Mesenchymal stem cell (in vitro differentiated cells and primary cell): ENCODE data around the gene CPT1C.

Experiments
- DNase-seq: peaks from one replicate; pipeline ENCODE4 v3.0.0-alpha.2; 2013
- H2AFZ ChIP-seq: one replicate; pipeline ENCODE4 v1.6.1; 2013; ENCODE audit warnings: low read depth, mild to moderate bottlenecking, control low read depth, inconsistent platforms, low read length, moderate library complexity
- H2AK5ac ChIP-seq: 2 replicates; pipeline ENCODE4 v1.6.1; 2013; ENCODE audit warnings: low read length, moderate library complexity, mild to moderate bottlenecking, inconsistent platforms; ENCODE audit not compliant: severe bottlenecking
- H2BK120ac ChIP-seq: one replicate; pipeline ENCODE4 v1.6.1; 2013; ENCODE audit warnings: low read depth, mild to moderate bottlenecking, inconsistent platforms, low read length, moderate library complexity
- H2BK12ac ChIP-seq, 2 experiments: one replicate each; pipeline ENCODE4 v1.6.1; 2013; ENCODE audit warnings: inconsistent platforms in 2 of 2, low read length in 2 of 2, mild to moderate bottlenecking in 2 of 2, moderate library complexity in 2 of 2, control low read depth in 1 of 2
- H2BK15ac ChIP-seq: one replicate; pipeline ENCODE4 v1.6.1; 2013; ENCODE audit warnings: mild to moderate bottlenecking, low read depth, inconsistent platforms; ENCODE audit not compliant: poor library complexity, severe bottlenecking
- H2BK5ac ChIP-seq: 2 replicates; pipeline ENCODE4 v1.6.1; 2013; ENCODE audit warnings: low read depth, mild to moderate bottlenecking, low read length, control low read depth, inconsistent platforms; ENCODE audit not compliant: poor library complexity, severe bottlenecking
- H3K14ac ChIP-seq, 2 experiments: one replicate each; pipeline ENCODE4 v1.6.1; 2013; ENCODE audit warnings: inconsistent platforms in 2 of 2, low read length in 2 of 2, control low read depth in 1 of 2, mild to moderate bottlenecking in 1 of 2, moderate library complexity in 1 of 2
- H3K18ac ChIP-seq, 2 experiments: one replicate each; pipeline ENCODE4 v1.6.1; 2013; ENCODE audit warnings: inconsistent platforms in 2 of 2, low read length in 2 of 2, control low read depth in 1 of 2, low read depth in 1 of 2, mild to moderate bottlenecking in 1 of 2
- H3K23ac ChIP-seq, 2 experiments: one replicate each; pipeline ENCODE4 v1.6.1; 2013; ENCODE audit warnings: inconsistent platforms in 2 of 2, low read length in 2 of 2, mild to moderate bottlenecking in 2 of 2, moderate library complexity in 2 of 2, control low read depth in 1 of 2
- H3K27ac ChIP-seq: 2 replicates; pipeline ENCODE4 v1.5.1; 2013; ENCODE audit warnings: mild to moderate bottlenecking, moderate library complexity, low read length, control low read depth, inconsistent platforms; ENCODE audit not compliant: poor library complexity, severe bottlenecking
- H3K27me3 ChIP-seq, 2 experiments: 2 replicates each; pipeline versions ENCODE4 v1.6.1 to v1.7.0; 2013; ENCODE audit warnings: low read length in 2 of 2, mild to moderate bottlenecking in 2 of 2, moderate library complexity in 2 of 2, control low read depth in 1 of 2, inconsistent platforms in 1 of 2; ENCODE audit not compliant: control insufficient read depth in 1 of 2, insufficient read depth in 1 of 2
- H3K36me3 ChIP-seq, 2 experiments: 2 replicates each; pipeline versions ENCODE4 v1.6.1 to v1.7.0; 2013; ENCODE audit warnings: low read length in 2 of 2, control low read depth in 1 of 2, inconsistent platforms in 1 of 2, low read depth in 1 of 2, mild to moderate bottlenecking in 1 of 2; ENCODE audit not compliant: insufficient read depth in 2 of 2, control insufficient read depth in 1 of 2
- H3K4ac ChIP-seq, 2 experiments: one replicate each; pipeline ENCODE4 v1.6.1; 2013; ENCODE audit warnings: inconsistent platforms in 2 of 2, low read length in 2 of 2, mild to moderate bottlenecking in 2 of 2, moderate library complexity in 2 of 2, control low read depth in 1 of 2, low read depth in 1 of 2
- H3K4me1 ChIP-seq: 2 replicates; pipeline ENCODE4 v1.6.1; 2013; ENCODE audit warnings: low read depth, low read length, control low read depth; ENCODE audit not compliant: control insufficient read depth, insufficient read depth
- H3K4me2 ChIP-seq: 2 replicates; pipeline ENCODE4 v1.6.1; 2013; ENCODE audit warnings: low read length, mild to moderate bottlenecking, inconsistent platforms; ENCODE audit not compliant: poor library complexity, severe bottlenecking
- H3K4me3 ChIP-seq, 2 experiments: 2 replicates each; pipeline versions ENCODE4 v1.5.1 to v1.7.0; 2013; ENCODE audit warnings: low read length in 2 of 2, mild to moderate bottlenecking in 2 of 2, control low read depth in 1 of 2, low read depth in 1 of 2; ENCODE audit not compliant: insufficient read depth in 1 of 2
- H3K79me1 ChIP-seq: replicated peaks from 2 replicates; pipeline ENCODE4 v1.6.1; 2013; ENCODE audit warnings: mild to moderate bottlenecking, control low read depth, low read length, inconsistent platforms; ENCODE audit not compliant: poor library complexity, severe bottlenecking
- H3K9ac ChIP-seq: 2 replicates; pipeline ENCODE4 v1.7.0; 2013; ENCODE audit warnings: mild to moderate bottlenecking, low read length, moderate library complexity
- H3K9me3 ChIP-seq: 2 replicates; pipeline ENCODE4 v1.7.0; 2013; ENCODE audit warnings: mild to moderate bottlenecking, low read length; ENCODE audit not compliant: control insufficient read depth
- H4K8ac ChIP-seq: one replicate; pipeline ENCODE4 v1.6.1; 2013; ENCODE audit warnings: inconsistent platforms, mild to moderate bottlenecking, low read length, moderate library complexity
- H4K91ac ChIP-seq: one replicate; pipeline ENCODE4 v1.6.1; 2013; ENCODE audit warnings: mild to moderate bottlenecking, low read length, inconsistent platforms
- WGBS: methylation state at CpG from one replicate; pipeline ENCODE4 v1.1.7; 2013; ENCODE audit warnings: mixed read lengths; 5-methylcytosine and 5-hydroxymethylcytosine counted together

CPT1C gene

GRCh38 chr19:49672131-49672919, 18.6 kb upstream of the CPT1C start:
- H3K23ac ChIP-seq = no peak overlapping the region
- peak overlapping the region in 1 of 2 experiments; percentile 83 for H3K4ac ChIP-seq
- H4K91ac ChIP-seq = peak overlapping the region; percentile 61
- H2BK12ac ChIP-seq = no peak overlapping the region
- no peak overlapping the region for H2BK5ac ChIP-seq
- no peaks in the 10 kb centered on the region for H3K9me3 ChIP-seq
- H4K8ac ChIP-seq = peak overlapping the region; percentile 95
- 29% methylated on average over 27 of the region's 28 CpGs for WGBS
- H3K36me3 ChIP-seq = peaks cover 17 to 27% of the 10 kb centered on the region in 2 experiments
- peak overlapping the region; percentile 63 for H2BK15ac ChIP-seq
- H3K27ac ChIP-seq = no peak overlapping the region
- peaks cover 9% of the 10 kb centered on the region for H3K4me1 ChIP-seq
- peak overlapping the region in 1 of 2 experiments; percentile 81 for H3K18ac ChIP-seq
- peak; percentile 79 for DNase-seq
- no peak overlapping the region for H2BK120ac ChIP-seq
- peak overlapping the region; percentile 73 for H3K9ac ChIP-seq
- H3K79me1 ChIP-seq = peaks cover 19% of the 10 kb centered on the region
- peak overlapping the region; percentile 67 for H3K4me2 ChIP-seq
- no peak overlapping the region for H2AK5ac ChIP-seq
- no peak overlapping the region for H3K4me3 ChIP-seq
- H3K14ac ChIP-seq = no peak overlapping the region
- H3K27me3 ChIP-seq = no peaks in the 10 kb centered on the region
- H2AFZ ChIP-seq = no peak overlapping the region

- Histone ChIP-seq H3K4me2 (peak overlapping the region; percentile 73), H3K79me1 (no peaks in the 10 kb centered on the region), H3K18ac (peak overlapping the region; percentile 64 to 95), H2AK5ac (peak overlapping the region; percentile 88), H4K8ac (peak overlapping the region; percentile 86), H3K4me3 (peak overlapping the region; percentile 37 to 72), H3K23ac (no peak overlapping the region), H3K14ac (no peak overlapping the region), H2BK5ac (peak overlapping the region; percentile 98), H3K9ac (peak overlapping the region; percentile 98), H3K4me1 (peaks cover 35% of the 10 kb centered on the region), H2BK15ac (peak overlapping the region; percentile 80), H3K4ac (no peak overlapping the region), H2AFZ (no peak overlapping the region), H3K36me3 (peaks cover 3 to 18% of the 10 kb centered on the region in 2 experiments), H3K27me3 (no peaks in the 10 kb centered on the region), H3K9me3 (no peaks in the 10 kb centered on the region), H3K27ac (peak overlapping the region; percentile 96), H4K91ac (no peak overlapping the region), H2BK120ac (no peak overlapping the region), H2BK12ac (peak overlapping the region; percentile 82 to 87)
- DNase-seq = peak; percentile 95
- WGBS = 4% methylated on average over 27 of the region's 27 CpGs
Observed at GRCh38 chr19:49676136-49676783, 14.7 kb upstream of the CPT1C start.

GRCh38 chr19:49676784-49677230, 14.1 kb upstream of the CPT1C start:
- peaks cover 7 to 22% of the 10 kb centered on the region in 2 experiments for H3K36me3 ChIP-seq
- H3K4me1 ChIP-seq = peaks cover 36% of the 10 kb centered on the region
- under 1% methylated on average over 34 of the region's 34 CpGs for WGBS
- no peak overlapping the region for H4K91ac ChIP-seq
- no peak overlapping the region for H2BK5ac ChIP-seq
- DNase-seq = peak; percentile 100
- no peaks in the 10 kb centered on the region for H3K9me3 ChIP-seq
- H3K4me2 ChIP-seq = peak overlapping the region; percentile 66
- H3K23ac ChIP-seq = no peak overlapping the region
- peak overlapping the region; percentile 98 for H3K9ac ChIP-seq
- no peak overlapping the region for H2AK5ac ChIP-seq
- no peak overlapping the region for H2BK15ac ChIP-seq
- H3K4me3 ChIP-seq = peak overlapping the region; percentile 98 to 99
- no peak overlapping the region for H2BK120ac ChIP-seq
- H3K27me3 ChIP-seq = no peaks in the 10 kb centered on the region
- no peak overlapping the region for H2BK12ac ChIP-seq
- no peak overlapping the region for H4K8ac ChIP-seq
- H3K79me1 ChIP-seq = no peaks in the 10 kb centered on the region
- H3K14ac ChIP-seq = no peak overlapping the region
- no peak overlapping the region for H3K4ac ChIP-seq
- peak overlapping the region in 1 of 2 experiments; percentile 98 for H3K18ac ChIP-seq
- H2AFZ ChIP-seq = no peak overlapping the region
- no peak overlapping the region for H3K27ac ChIP-seq
